ENCODE measurements around the gene PNMA8B.

- TF ChIP-seq CTCF (IDR thresholded peaks at IDR 0.05; ENCODE audit: insufficient read depth, low read depth, low read length) (no peak), EZH2 (IDR thresholded peaks at IDR 0.05; ENCODE audit: insufficient read depth, low read length) (no peak)
These were observed 21.8 kb upstream of the PNMA8B start for GRCh38 chr19:46517471-46517870.
